GM19438 (cell line): Measurements from ENCODE around the gene LZTS3.
"Not testable (repeated sequence)": the region's sequence is repeated elsewhere in the genome, so short reads cannot be mapped to it uniquely, and the experiment has no call there.

ENCODE experiments used
- ATAC-seq: cut with Tn5 transposase; IDR thresholded peaks from one replicate; pipeline ENCODE4 v1.9.1; 2021; ENCODE audit warnings: low read depth; ENCODE audit not compliant: unreplicated experiment

LZTS3 gene

GRCh38 chr20:3150908-3151307 lies 22.4 kb downstream of the LZTS3 start:
- ATAC-seq: no peak

DNA sequence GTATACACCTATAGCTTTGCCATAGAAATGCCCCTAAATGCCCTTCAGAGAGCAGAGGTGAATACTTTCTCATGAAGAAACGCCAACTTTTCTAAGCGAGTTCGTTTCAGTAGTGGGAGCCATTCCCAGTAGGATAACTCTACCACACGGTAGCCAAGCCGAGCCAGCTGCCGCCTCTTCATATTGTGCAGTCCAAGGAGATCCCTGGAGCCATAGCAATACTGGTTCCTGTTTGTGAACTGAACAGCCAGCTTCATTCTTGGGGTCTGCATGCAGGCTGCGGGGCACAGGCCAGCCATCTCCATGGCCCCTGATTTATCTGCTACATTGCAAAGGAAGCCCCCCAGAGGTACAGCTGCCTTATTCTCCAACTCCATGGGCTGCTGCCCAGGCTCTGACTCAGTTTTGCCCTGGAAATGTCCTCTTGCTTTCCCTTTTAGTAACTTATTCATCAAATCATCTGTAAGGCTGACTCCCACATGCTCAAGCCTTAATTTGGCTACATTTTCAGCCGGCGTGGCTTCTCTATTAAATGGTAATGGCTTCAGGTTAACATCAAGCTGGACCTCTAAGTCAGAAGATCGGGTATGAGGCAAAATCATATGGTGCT lies 26.5 kb downstream of the LZTS3 start:
- ATAC-seq: no peak

DNA sequence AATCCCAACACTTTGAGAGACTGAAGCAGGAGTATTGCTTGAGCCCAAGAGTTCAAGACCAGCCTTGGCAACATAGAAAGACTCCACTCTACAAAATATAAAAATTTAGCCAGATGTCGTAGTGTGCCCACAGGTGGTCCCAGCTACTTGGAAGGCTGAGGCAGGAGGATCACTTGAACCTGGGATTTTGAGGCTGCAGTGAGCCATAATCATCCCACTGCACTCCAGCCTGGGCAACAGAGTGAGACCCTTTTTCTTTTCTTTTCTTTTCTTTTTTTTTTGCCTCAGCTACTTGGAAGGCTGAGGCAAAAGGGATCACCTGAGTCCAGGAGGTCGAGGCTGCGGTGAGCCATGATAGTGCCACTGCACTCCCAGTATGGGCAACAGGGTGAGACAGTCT lies 31.6 kb downstream of the LZTS3 start:
- no peak for ATAC-seq

DNA sequence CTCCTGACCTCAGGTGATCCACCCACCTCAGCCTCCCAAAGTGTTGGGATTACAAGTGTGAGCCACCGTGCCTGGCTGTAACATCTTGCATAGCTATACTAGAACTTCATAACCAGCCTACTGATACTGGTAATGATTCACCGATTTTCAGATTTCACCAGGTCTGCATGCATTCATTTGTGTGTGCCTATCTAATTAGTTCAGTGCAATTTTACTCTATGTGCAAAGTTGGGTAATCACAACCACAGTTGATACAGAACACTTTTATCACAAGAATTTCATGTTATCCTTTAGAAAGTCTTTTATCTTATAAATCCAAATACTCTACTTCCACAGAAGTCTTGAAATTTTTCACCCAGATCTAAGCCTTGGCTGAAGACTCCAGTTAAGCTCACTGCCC lies 35.9 kb downstream of the LZTS3 start:
- no peak for ATAC-seq

GRCh38 chr20:3135507-3136070 lies 37.8 kb downstream of the LZTS3 start:
- ATAC-seq: no peak

DNA sequence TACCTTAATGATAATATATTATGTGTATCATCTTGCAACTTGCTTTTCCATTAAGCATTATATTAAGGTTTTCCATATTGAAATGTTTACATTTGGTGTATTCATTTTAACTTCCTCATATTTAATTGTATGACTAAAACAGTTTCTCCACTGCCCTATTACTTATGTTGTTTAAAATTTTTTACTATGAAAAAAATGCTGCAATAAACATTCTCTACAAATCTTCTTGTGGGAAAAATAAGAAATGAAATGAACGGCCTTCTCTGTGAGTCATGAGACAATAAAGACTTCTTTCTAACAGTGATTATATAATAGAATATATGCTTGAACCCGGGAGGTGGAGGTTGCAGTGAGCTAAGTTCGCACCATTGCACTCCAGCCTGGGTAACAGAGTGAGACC lies 39.2 kb downstream of the LZTS3 start:
- no peak for ATAC-seq

DNA sequence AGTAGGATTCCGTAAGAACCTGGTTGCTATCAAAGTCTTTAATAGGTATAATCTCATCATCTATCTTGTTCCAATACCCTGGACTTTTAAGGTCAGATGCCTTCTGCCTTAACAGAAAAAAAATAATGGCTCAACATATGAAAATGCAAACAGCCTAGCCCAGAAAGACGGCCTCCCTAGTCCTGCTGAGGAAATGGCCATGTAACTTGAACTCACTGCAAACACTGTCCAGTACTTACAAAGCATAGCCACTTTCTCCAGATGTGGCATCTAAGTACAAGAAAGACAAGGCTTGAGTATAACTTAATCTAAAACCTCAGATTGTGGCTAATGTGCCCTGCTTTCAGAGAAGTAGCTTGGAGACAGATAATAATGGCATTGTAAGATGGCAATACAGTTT lies 40.2 kb downstream of the LZTS3 start:
- ATAC-seq: no peak

- ATAC-seq: no peak
Observed at GRCh38 chr20:3130051-3130600, 43.2 kb downstream of the LZTS3 start.

DNA sequence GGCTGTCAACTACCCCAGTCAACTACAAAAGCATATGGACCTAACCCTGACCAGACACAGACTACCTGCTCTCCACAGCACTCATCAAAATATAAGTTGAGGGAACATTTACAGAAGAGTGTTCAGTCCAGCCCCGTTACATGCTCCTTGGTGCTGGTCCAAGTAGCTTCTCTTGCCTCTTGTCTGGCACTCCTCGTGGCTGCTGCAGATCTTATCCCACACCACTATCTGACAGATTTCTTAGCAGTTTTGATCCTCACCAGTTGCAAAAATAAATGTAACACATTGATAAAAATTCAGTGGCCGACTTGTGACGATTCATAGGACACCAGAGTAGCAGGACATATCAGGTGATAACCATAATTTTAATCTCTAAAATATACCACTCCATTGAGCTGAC lies 44.3 kb downstream of the LZTS3 start:
- no peak for ATAC-seq

- ATAC-seq: no peak
Observed at GRCh38 chr20:3128275-3128984, 44.9 kb downstream of the LZTS3 start.

DNA sequence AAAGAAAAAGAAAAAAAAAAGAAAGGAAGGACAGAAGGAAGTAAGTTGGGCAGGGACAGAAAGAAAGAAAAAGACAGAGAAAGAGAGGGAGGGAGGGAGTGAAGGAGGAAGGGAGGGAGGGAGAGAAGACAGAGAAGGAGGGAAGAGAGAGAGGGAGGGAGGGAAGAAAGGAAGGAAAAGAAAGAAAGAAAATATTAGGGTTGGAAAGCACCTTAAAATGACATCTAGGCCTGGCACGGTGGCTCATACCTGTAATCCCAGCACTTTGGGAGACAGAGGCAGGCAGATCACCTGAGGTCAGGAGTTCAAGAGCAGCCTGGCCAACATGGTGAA lies 46.9 kb downstream of the LZTS3 start:
- ATAC-seq: no peak

GRCh38 chr20:3125776-3126526 lies 47.4 kb downstream of the LZTS3 start:
- ATAC-seq: not testable (repeated sequence)

DNA sequence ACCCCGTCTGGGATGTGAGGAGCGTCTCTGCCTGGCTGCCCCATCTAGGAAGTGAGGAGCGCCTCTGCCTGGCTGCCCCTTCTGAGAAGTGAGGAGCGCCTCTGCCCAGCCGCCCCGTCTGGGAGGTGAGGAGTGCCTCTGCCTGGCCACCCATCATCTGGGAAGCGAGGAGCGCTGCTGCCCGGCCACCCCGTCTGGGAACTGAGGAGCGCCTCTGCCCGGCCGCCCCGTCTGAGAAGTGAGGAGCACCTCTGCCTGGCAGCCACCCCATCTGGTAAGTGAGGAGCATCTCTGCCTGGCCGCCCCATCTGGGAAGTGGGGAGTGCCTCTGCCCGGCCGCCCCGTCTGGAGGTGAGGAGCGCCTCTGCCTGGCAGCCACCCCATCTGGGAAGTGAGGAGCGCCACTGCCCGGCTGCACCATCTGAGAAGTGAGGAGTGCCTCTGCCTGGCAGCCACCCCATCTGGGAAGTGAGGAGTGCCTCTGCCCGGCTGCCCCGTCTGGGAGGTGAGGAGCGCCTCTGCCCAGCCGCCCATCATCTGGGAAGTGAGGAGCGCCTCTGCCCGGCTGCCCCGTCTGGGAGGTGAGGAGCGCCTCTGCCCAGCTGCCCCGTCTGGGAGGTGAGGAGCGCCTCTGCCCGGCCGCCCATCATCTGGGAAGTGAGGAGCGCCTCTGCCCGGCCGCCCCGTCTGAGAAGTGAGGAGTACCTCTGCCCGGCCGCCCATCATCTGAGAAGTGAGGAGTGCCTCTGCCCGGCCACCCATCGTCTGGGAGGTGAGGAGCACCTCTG lies 48.4 kb downstream of the LZTS3 start:
- ATAC-seq: not testable (repeated sequence)

GRCh38 chr20:3124163-3124562 lies 49.2 kb downstream of the LZTS3 start:
- ATAC-seq: not testable (repeated sequence)

- no peak for ATAC-seq
Observed at GRCh38 chr20:3123542-3123941, 49.8 kb downstream of the LZTS3 start.

- ATAC-seq: no peak
Observed at GRCh38 chr20:3121955-3122610, 51.3 kb downstream of the LZTS3 start.

- no peak for ATAC-seq
Observed at GRCh38 chr20:3121271-3121911, 52.0 kb downstream of the LZTS3 start.

DNA sequence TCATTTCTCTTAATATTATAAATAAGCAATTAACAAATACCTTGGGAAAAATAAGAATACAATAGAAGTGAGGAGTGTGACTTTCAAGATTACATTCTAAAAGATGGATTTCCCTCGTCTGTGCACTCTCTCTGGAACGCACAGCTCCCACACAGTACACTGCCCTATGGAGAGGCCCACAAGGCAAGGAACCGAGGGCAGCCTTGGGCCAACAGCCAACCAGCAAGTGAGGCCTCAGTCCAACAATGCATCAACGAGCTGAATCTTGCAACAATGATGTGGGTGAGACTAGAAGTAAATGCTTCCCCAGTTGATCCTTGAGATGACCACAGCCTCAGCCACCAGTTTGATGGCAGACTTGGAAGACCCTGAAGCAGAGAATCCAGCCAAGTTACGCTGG lies 54.3 kb downstream of the LZTS3 start:
- ATAC-seq: no peak

- ATAC-seq: peak; percentile 66
Observed at GRCh38 chr20:3117839-3118379, 55.4 kb downstream of the LZTS3 start.
